Upper lobe of left lung (tissue), 4 donors: ENCODE data around the gene KRTAP9-6.

ENCODE experiments used
- POLR2A ChIP-seq, 4 donors: fragments of 450-650 bp; IDR thresholded peaks; one replicate each; pipeline ENCODE4 v1.5.1; 2016 to 2017; ENCODE audit warnings: antibody characterized with exemption in 4 of 4, mild to moderate bottlenecking in 2 of 4
- POLR2AphosphoS5 ChIP-seq, 2 donors: sonication (generic); formaldehyde crosslinking; IDR thresholded peaks; one replicate each; pipeline ENCODE4 v1.5.1; 2017; ENCODE audit warnings: antibody characterized with exemption in 2 of 2
- TF ChIP-seq, protein P1 (sequence below), 6 experiments: fragments of 450-650 bp in 4 of 6; fragments of 200-600 bp in 2 of 6; sonication (generic) in 2 of 6; IDR thresholded peaks; one replicate each; pipeline ENCODE4 v1.5.1; 2016 to 2019; ENCODE audit warnings: antibody characterized with exemption in 6 of 6

GRCh38 chr17:41223821-41224220 lies 41.4 kb upstream of the KRTAP9-6 start:
- TF ChIP-seq, protein P1, sequence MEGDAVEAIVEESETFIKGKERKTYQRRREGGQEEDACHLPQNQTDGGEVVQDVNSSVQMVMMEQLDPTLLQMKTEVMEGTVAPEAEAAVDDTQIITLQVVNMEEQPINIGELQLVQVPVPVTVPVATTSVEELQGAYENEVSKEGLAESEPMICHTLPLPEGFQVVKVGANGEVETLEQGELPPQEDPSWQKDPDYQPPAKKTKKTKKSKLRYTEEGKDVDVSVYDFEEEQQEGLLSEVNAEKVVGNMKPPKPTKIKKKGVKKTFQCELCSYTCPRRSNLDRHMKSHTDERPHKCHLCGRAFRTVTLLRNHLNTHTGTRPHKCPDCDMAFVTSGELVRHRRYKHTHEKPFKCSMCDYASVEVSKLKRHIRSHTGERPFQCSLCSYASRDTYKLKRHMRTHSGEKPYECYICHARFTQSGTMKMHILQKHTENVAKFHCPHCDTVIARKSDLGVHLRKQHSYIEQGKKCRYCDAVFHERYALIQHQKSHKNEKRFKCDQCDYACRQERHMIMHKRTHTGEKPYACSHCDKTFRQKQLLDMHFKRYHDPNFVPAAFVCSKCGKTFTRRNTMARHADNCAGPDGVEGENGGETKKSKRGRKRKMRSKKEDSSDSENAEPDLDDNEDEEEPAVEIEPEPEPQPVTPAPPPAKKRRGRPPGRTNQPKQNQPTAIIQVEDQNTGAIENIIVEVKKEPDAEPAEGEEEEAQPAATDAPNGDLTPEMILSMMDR (IDR thresholded peaks at IDR 0.05), result no peak
- TF ChIP-seq POLR2AphosphoS5 (IDR thresholded peaks at IDR 0.05), result no peak
- TF ChIP-seq POLR2A (IDR thresholded peaks at IDR 0.05), result no peak
